ENCODE measurements around the gene NEURL3. TPM values are rescaled to one million over a fixed set of nuclear protein-coding genes. Genes with fewer than 3 reads are reported as not detected.

NEURL3 gene
- total and polyA plus RNA-seq, 2 donors (not counting 1 experiment from before 2014, with no cell fraction given) = not detected

DNA sequence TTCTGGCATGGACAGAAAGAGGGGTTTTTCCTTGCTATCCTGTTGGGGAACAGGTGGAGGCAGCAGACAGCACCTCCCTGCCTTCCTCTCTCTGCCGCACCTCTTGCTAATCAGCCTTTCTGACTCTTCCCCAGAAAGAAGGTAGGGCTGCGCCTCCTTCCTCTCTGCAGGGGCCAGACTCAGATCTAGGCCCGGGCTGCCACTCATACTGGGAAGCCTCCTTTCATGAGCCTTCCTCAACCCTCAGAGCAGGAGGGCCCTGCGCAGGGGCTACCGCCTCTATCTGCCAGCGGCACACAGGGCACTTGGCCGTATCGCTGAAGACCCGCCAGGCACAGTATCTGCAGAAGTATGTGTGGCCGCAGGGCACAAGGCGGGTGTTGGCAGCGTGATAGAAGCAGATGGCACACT, 7.1 kb downstream of the NEURL3 start:
- Histone ChIP-seq H4K20me1 (ENCODE audit: control insufficient read depth, insufficient read depth, low read length, poor library complexity, severe bottlenecking) (no peaks in the 10 kb centered on the region), H3K9me3 (ENCODE audit: control extremely low read depth in 1 of 3, control insufficient read depth in 2 of 3, insufficient read depth in 1 of 3, low read length in 2 of 3) (peaks cover 0 to 17% (median 12%) of the 10 kb centered on the region in 3 donors), H3K9ac (ENCODE audit: low read length) (no peak overlapping the region), H3K79me2 (ENCODE audit: control insufficient read depth, insufficient read depth, low read length) (no peaks in the 10 kb centered on the region), H3K4me2 (replicated peaks; ENCODE audit: low read depth, low read length, poor library complexity, severe bottlenecking) (no peak overlapping the region), H3K4me1 (ENCODE audit: control insufficient read depth in 2 of 2, insufficient read depth in 2 of 2, low read length in 2 of 2) (peaks cover 11 to 12% of the 10 kb centered on the region in 2 donors), H2AFZ (ENCODE audit: insufficient read depth, low read depth, low read length, poor library complexity, severe bottlenecking) (no peak overlapping the region), H3K36me3 (replicated peaks in 1 of 2; ENCODE audit: control extremely low read depth in 1 of 2, control insufficient read depth in 1 of 2, extremely low read depth in 1 of 2, insufficient read depth in 2 of 2, low read length in 1 of 2) (no peaks in the 10 kb centered on the region), H3K4me3 (ENCODE audit: control extremely low read depth in 1 of 5, extremely low read depth in 1 of 5, insufficient read depth in 1 of 5, low read depth in 2 of 5, low read length in 4 of 5) (no peak overlapping the region), H3K27me3 (replicated peaks in 1 of 4; ENCODE audit: control extremely low read depth in 1 of 4, control insufficient read depth in 3 of 4, insufficient read depth in 4 of 4, low read length in 3 of 4) (no peaks in the 10 kb centered on the region), H3K27ac (ENCODE audit: low read length in 2 of 2) (no peak overlapping the region)
- no peak overlapping the region for H3K4me3 Mint-ChIP-seq
- H3K27me3 Mint-ChIP-seq = no peaks in the 10 kb centered on the region
- no peak overlapping the region for H3K27ac Mint-ChIP-seq
- TF ChIP-seq, protein P1, sequence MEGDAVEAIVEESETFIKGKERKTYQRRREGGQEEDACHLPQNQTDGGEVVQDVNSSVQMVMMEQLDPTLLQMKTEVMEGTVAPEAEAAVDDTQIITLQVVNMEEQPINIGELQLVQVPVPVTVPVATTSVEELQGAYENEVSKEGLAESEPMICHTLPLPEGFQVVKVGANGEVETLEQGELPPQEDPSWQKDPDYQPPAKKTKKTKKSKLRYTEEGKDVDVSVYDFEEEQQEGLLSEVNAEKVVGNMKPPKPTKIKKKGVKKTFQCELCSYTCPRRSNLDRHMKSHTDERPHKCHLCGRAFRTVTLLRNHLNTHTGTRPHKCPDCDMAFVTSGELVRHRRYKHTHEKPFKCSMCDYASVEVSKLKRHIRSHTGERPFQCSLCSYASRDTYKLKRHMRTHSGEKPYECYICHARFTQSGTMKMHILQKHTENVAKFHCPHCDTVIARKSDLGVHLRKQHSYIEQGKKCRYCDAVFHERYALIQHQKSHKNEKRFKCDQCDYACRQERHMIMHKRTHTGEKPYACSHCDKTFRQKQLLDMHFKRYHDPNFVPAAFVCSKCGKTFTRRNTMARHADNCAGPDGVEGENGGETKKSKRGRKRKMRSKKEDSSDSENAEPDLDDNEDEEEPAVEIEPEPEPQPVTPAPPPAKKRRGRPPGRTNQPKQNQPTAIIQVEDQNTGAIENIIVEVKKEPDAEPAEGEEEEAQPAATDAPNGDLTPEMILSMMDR (IDR thresholded peaks at IDR 0.05) = no peak
- no peak for TF ChIP-seq EZH2 (IDR thresholded peaks at IDR 0.05; ENCODE audit: borderline replicate concordance, insufficient read depth, low read depth, low read length, poor library complexity, severe bottlenecking)
- peaks cover 9% of the 10 kb centered on the region for H3K9me3 Mint-ChIP-seq (ENCODE audit: insufficient read depth)
- DNase-seq (no peak), ATAC-seq (ENCODE audit: low read depth) (no peak)
- 91% methylated on average over 10 of the region's 12 CpGs for WGBS (ENCODE audit: insufficient coverage)
- ChIA-PET CTCF (no interaction called here), POLR2A (interaction anchor here (0.6 kb wide), 1 partner anchor 222 kb away, joined by 7 read pairs; no protein-coding TSS in a partner anchor)
- intact Hi-C loops (cut with micrococcal nuclease) = no loop called here
- peaks cover 10% of the 10 kb centered on the region for H3K4me1 Mint-ChIP-seq

DNA sequence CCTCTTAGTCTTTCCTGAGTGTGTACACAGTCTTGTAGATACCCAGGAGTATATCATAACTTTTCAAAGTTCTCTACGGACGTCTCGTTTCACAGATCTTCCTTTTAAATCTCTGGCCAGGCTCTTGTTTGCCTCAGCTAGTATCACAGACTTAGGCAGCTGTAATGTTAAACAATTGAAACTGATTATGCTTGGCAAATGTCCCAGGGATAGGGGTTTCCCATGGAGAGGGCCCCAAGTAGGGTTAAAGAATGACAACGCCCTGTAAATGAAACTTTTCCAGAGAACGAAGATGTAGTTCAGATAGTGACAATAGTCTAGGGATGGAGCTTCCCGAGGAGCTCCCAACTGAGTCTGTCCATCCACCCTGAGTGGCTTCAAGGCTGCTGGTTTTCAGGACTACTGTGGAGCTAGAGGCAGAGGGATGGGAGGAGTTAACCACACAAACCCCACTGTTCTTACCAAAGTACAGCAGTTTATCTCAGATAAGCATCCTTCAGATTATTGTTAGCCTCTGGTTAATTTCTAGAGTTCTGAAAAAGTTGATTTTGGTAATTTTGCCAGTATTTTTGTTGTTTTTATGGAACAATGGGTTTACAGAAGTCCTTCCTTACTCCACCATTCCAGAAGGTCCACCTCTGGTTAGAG, 9.1 kb downstream of the NEURL3 start:
- H4K20me1 ChIP-seq (ENCODE audit: control insufficient read depth, insufficient read depth, low read length, poor library complexity, severe bottlenecking) = no peaks in the 10 kb centered on the region
- Mint-ChIP-seq H3K27me3 (no peaks in the 10 kb centered on the region), H3K9me3 (ENCODE audit: insufficient read depth) (peaks cover 9% of the 10 kb centered on the region), H3K4me3 (no peak overlapping the region), H3K4me1 (peaks cover 3% of the 10 kb centered on the region), H3K27ac (no peak overlapping the region)
- no peak overlapping the region for H3K9ac ChIP-seq (ENCODE audit: low read length)
- no peaks in the 10 kb centered on the region for H3K27me3 ChIP-seq (replicated peaks in 1 of 4; ENCODE audit: control extremely low read depth in 1 of 4, control insufficient read depth in 3 of 4, insufficient read depth in 4 of 4, low read length in 3 of 4)
- 100% methylated on average over 2 of the region's 6 CpGs for WGBS (ENCODE audit: insufficient coverage)
- intact Hi-C loops (cut with micrococcal nuclease) = no loop called here
- TF ChIP-seq, protein P1 (IDR thresholded peaks at IDR 0.05) = no peak
- no peak for TF ChIP-seq EZH2 (IDR thresholded peaks at IDR 0.05; ENCODE audit: borderline replicate concordance, insufficient read depth, low read depth, low read length, poor library complexity, severe bottlenecking)
- no peak for DNase-seq
- H3K9me3 ChIP-seq (ENCODE audit: control extremely low read depth in 1 of 3, control insufficient read depth in 2 of 3, insufficient read depth in 1 of 3, low read length in 2 of 3) = peaks cover 0 to 17% (median 12%) of the 10 kb centered on the region in 3 donors
- POLR2A ChIA-PET = no interaction called here
- ATAC-seq (ENCODE audit: low read depth) = no peak
- CTCF ChIA-PET = interaction anchor here (0.6 to 1.4 kb wide), 3 partner anchors 12 to 379 kb away, joined by 3 read pairs; partner anchors contain the start of gene ADRA2B
- no peak overlapping the region for H3K4me2 ChIP-seq (replicated peaks; ENCODE audit: low read depth, low read length, poor library complexity, severe bottlenecking)
- H2AFZ ChIP-seq (ENCODE audit: insufficient read depth, low read depth, low read length, poor library complexity, severe bottlenecking) = no peak overlapping the region
- peaks cover 0 to under 1% of the 10 kb centered on the region in 2 donors for H3K4me1 ChIP-seq (ENCODE audit: control insufficient read depth in 2 of 2, insufficient read depth in 2 of 2, low read length in 2 of 2)
- H3K4me3 ChIP-seq (ENCODE audit: control extremely low read depth in 1 of 5, extremely low read depth in 1 of 5, insufficient read depth in 1 of 5, low read depth in 2 of 5, low read length in 4 of 5) = no peak overlapping the region
- no peak overlapping the region for H3K27ac ChIP-seq (ENCODE audit: low read length in 2 of 2)
- no peaks in the 10 kb centered on the region for H3K36me3 ChIP-seq (replicated peaks in 1 of 2; ENCODE audit: control extremely low read depth in 1 of 2, control insufficient read depth in 1 of 2, extremely low read depth in 1 of 2, insufficient read depth in 2 of 2, low read length in 1 of 2)
- H3K79me2 ChIP-seq (ENCODE audit: control insufficient read depth, insufficient read depth, low read length) = no peaks in the 10 kb centered on the region

All from B cell (primary cell).